ENCODE results near the gene TBL1XR1. TPM values are rescaled to one million over a fixed set of nuclear protein-coding genes. Genes with fewer than 3 reads are reported as not detected.
"Not testable (repeated sequence)": the region's sequence is repeated elsewhere in the genome, so short reads cannot be mapped to it uniquely, and the experiment has no call there.

The TBL1XR1 gene
- total RNA-seq, 1 donor from 2014 or later: 155 TPM

GRCh38 chr3:177141899-177142646 lies 55.2 kb downstream of the TBL1XR1 start:
- Mint-ChIP-seq H3K27ac (no peak overlapping the region), H3K4me1 (ENCODE audit: unreplicated experiment) (peaks cover 32% of the 10 kb centered on the region), H3K36me3 (peaks cover 19% of the 10 kb centered on the region), H3K9me3 (no peaks in the 10 kb centered on the region), H3K4me3 (no peak overlapping the region), H3K27me3 (no peaks in the 10 kb centered on the region)
- no peak for TF ChIP-seq CTCF (conservative IDR thresholded peaks at IDR 0.05)
- DNase-seq (ENCODE audit: extremely low spot score, unreplicated experiment): no peak

GRCh38 chr3:177141471-177141870 lies 55.8 kb downstream of the TBL1XR1 start:
- Mint-ChIP-seq H3K9me3 (no peaks in the 10 kb centered on the region), H3K4me1 (ENCODE audit: unreplicated experiment) (peaks cover 32% of the 10 kb centered on the region), H3K4me3 (no peak overlapping the region), H3K27me3 (no peaks in the 10 kb centered on the region), H3K36me3 (peaks cover 24% of the 10 kb centered on the region), H3K27ac (no peak overlapping the region)
- DNase-seq (ENCODE audit: extremely low spot score, unreplicated experiment): no peak
- no peak for TF ChIP-seq CTCF (conservative IDR thresholded peaks at IDR 0.05)

- H3K27me3 Mint-ChIP-seq; H3K9me3 Mint-ChIP-seq; H3K27ac Mint-ChIP-seq; DNase-seq (ENCODE audit: extremely low spot score, unreplicated experiment); H3K4me3 Mint-ChIP-seq: not testable (repeated sequence)
- H3K4me1 Mint-ChIP-seq (ENCODE audit: unreplicated experiment): peaks cover 23% of the 10 kb centered on the region
- peaks cover 33% of the 10 kb centered on the region for H3K36me3 Mint-ChIP-seq
Measured at GRCh38 chr3:177139220-177139619, 58.1 kb downstream of the TBL1XR1 start.

GRCh38 chr3:177137774-177138705 lies 59.2 kb downstream of the TBL1XR1 start:
- TF ChIP-seq CTCF (conservative IDR thresholded peaks at IDR 0.05): no peak
- no peak for DNase-seq (ENCODE audit: extremely low spot score, unreplicated experiment)
- Mint-ChIP-seq H3K27ac (no peak overlapping the region), H3K4me1 (ENCODE audit: unreplicated experiment) (peaks cover 30% of the 10 kb centered on the region), H3K4me3 (no peak overlapping the region), H3K27me3 (no peaks in the 10 kb centered on the region), H3K9me3 (peaks cover 8% of the 10 kb centered on the region), H3K36me3 (peaks cover 38% of the 10 kb centered on the region)

GRCh38 chr3:177136741-177137140 lies 60.5 kb downstream of the TBL1XR1 start:
- peaks cover 8% of the 10 kb centered on the region for H3K9me3 Mint-ChIP-seq
- peaks cover 37% of the 10 kb centered on the region for H3K4me1 Mint-ChIP-seq (ENCODE audit: unreplicated experiment)
- TF ChIP-seq CTCF (conservative IDR thresholded peaks at IDR 0.05): no peak
- H3K27me3 Mint-ChIP-seq: no peaks in the 10 kb centered on the region
- H3K4me3 Mint-ChIP-seq: no peak overlapping the region
- peak overlapping the region; percentile 26 for H3K27ac Mint-ChIP-seq
- H3K36me3 Mint-ChIP-seq: peaks cover 44% of the 10 kb centered on the region
- no peak for DNase-seq (ENCODE audit: extremely low spot score, unreplicated experiment)

Data from type B pancreatic cell (in vitro differentiated cells).